ENCODE measurements around the gene SMIM23.

The SMIM23 gene

GRCh38 chr5:171813270-171813669 lies 27.7 kb downstream of the SMIM23 start:
- no peaks in the 10 kb centered on the region for H3K4me1 ChIP-seq (ENCODE audit: control insufficient read depth, insufficient read depth, low read length)
- ChIA-PET POLR2A (no interaction called here), CTCF (interaction anchor here (1.0 kb wide), 1 partner anchor 195 kb away, joined by 3 read pairs; no protein-coding TSS in a partner anchor)
- no peaks in the 10 kb centered on the region for H3K36me3 ChIP-seq (ENCODE audit: control insufficient read depth in 2 of 2, insufficient read depth in 1 of 2, low read length in 2 of 2)
- TF ChIP-seq, protein P1, sequence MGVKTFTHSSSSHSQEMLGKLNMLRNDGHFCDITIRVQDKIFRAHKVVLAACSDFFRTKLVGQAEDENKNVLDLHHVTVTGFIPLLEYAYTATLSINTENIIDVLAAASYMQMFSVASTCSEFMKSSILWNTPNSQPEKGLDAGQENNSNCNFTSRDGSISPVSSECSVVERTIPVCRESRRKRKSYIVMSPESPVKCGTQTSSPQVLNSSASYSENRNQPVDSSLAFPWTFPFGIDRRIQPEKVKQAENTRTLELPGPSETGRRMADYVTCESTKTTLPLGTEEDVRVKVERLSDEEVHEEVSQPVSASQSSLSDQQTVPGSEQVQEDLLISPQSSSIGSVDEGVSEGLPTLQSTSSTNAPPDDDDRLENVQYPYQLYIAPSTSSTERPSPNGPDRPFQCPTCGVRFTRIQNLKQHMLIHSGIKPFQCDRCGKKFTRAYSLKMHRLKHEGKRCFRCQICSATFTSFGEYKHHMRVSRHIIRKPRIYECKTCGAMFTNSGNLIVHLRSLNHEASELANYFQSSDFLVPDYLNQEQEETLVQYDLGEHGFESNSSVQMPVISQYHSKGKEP (tag by site-specific recombination; IDR thresholded peaks at IDR 0.05), result no peak
- no peak for TF ChIP-seq ZXDB (tag by site-specific recombination; IDR thresholded peaks at IDR 0.05)
- no peak for TF ChIP-seq ZNF37A (tag by site-specific recombination; IDR thresholded peaks at IDR 0.05)
- no peak for TF ChIP-seq ZSCAN5A (tag by site-specific recombination; IDR thresholded peaks at IDR 0.05)
- TF ChIP-seq, protein P2, sequence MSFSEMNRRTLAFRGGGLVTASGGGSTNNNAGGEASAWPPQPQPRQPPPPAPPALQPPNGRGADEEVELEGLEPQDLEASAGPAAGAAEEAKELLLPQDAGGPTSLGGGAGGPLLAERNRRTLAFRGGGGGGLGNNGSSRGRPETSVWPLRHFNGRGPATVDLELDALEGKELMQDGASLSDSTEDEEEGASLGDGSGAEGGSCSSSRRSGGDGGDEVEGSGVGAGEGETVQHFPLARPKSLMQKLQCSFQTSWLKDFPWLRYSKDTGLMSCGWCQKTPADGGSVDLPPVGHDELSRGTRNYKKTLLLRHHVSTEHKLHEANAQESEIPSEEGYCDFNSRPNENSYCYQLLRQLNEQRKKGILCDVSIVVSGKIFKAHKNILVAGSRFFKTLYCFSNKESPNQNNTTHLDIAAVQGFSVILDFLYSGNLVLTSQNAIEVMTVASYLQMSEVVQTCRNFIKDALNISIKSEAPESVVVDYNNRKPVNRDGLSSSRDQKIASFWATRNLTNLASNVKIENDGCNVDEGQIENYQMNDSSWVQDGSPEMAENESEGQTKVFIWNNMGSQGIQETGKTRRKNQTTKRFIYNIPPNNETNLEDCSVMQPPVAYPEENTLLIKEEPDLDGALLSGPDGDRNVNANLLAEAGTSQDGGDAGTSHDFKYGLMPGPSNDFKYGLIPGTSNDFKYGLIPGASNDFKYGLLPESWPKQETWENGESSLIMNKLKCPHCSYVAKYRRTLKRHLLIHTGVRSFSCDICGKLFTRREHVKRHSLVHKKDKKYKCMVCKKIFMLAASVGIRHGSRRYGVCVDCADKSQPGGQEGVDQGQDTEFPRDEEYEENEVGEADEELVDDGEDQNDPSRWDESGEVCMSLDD (tag by site-specific recombination; IDR thresholded peaks at IDR 0.05), result no peak
- TF ChIP-seq KLF8 (tag by site-specific recombination; IDR thresholded peaks at IDR 0.05), result no peak
- TF ChIP-seq BCL11B (tag by site-specific recombination; IDR thresholded peaks at IDR 0.05; ENCODE audit: low read depth), result no peak
- no peak for TF ChIP-seq ZNF513 (tag by site-specific recombination; IDR thresholded peaks at IDR 0.05)
- TF ChIP-seq ZBTB7A (tag by site-specific recombination; IDR thresholded peaks at IDR 0.05; ENCODE audit: low read depth), result no peak
- TF ChIP-seq ZNF585B (tag by site-specific recombination; IDR thresholded peaks at IDR 0.05), result no peak
- no peak for TF ChIP-seq ZNF707 (tag by site-specific recombination; IDR thresholded peaks at IDR 0.05)
- TF ChIP-seq ZNF555 (tag by site-specific recombination; conservative IDR thresholded peaks at IDR 0.05), result no peak
- no peak for TF ChIP-seq ZNF843 (tag by site-specific recombination; IDR thresholded peaks at IDR 0.05)
- TF ChIP-seq SALL2 (tag by site-specific recombination; IDR thresholded peaks at IDR 0.05; ENCODE audit: borderline replicate concordance), result no peak
- H3K9me3 ChIP-seq (ENCODE audit: control insufficient read depth, insufficient read depth, low read depth, low read length), result no peaks in the 10 kb centered on the region
- no peak overlapping the region for H3K27ac ChIP-seq (ENCODE audit: extremely low read depth, low read depth, low read length)
- H3K4me3 ChIP-seq (ENCODE audit: low read depth, low read length), result no peak overlapping the region

DNA sequence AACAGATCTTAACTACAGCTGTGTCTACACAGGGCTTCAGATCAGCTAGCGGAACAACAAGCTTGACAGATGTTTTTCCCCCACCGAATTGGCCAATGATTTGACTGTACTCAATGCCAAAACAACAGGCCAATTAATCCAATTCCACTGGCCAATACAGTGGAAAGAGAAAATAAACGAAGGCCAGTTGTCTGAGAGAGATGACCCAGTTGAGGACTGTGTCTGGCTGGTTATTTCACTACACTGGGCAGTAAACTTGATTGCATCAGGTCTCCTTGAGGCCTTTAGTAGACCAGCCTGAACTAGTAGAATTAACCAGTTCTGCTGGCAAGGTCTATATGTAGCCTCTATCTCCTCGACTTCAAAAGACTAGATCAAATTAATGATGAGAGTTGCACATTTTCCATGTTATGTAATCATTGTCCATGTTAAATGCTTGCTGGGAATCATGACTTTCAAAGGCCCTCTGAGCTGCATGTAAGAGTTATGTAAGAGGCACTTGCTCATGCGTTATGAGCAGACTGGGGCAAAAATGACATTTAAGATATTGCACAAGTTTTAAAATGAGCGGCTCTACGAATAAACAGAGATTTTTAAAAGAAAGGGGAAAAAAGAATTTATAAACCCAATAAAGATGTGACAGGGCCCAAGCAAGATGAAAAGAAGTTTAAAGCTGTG lies 28.3 kb downstream of the SMIM23 start:
- Histone ChIP-seq H3K36me3 (ENCODE audit: control insufficient read depth in 2 of 2, insufficient read depth in 1 of 2, low read length in 2 of 2) (no peaks in the 10 kb centered on the region), H3K9me3 (ENCODE audit: control insufficient read depth, insufficient read depth, low read depth, low read length) (no peaks in the 10 kb centered on the region), H3K4me1 (ENCODE audit: control insufficient read depth, insufficient read depth, low read length) (no peaks in the 10 kb centered on the region), H3K4me3 (ENCODE audit: low read depth, low read length) (no peak overlapping the region), H3K27ac (ENCODE audit: extremely low read depth, low read depth, low read length) (no peak overlapping the region)
- no peak for TF ChIP-seq ZNF792 (tag by site-specific recombination; IDR thresholded peaks at IDR 0.05)
- TF ChIP-seq KLF17 (tag by site-specific recombination; IDR thresholded peaks at IDR 0.05), result no peak
- no peak for TF ChIP-seq ZNF248 (tag by site-specific recombination; IDR thresholded peaks at IDR 0.05)
- TF ChIP-seq ZNF398 (tag by site-specific recombination; IDR thresholded peaks at IDR 0.05), result no peak
- TF ChIP-seq ZNF133 (tag by site-specific recombination; IDR thresholded peaks at IDR 0.05), result no peak
- no peak for TF ChIP-seq ZNF155 (tag by site-specific recombination; IDR thresholded peaks at IDR 0.05)
- CTCF ChIA-PET, result interaction anchor here (0.6 to 1.0 kb wide), 2 partner anchors 15 to 194 kb away, joined by 3 read pairs; no protein-coding TSS in a partner anchor
- POLR2A ChIA-PET, result no interaction called here

Measured in HEK293 (cell line).